WI38 (cell line): ENCODE measurements around the gene ATG7.
"Not testable (repeated sequence)": the region's sequence is repeated elsewhere in the genome, so short reads cannot be mapped to it uniquely, and the experiment has no call there.

Experiments used
- H3K4me3 ChIP-seq: 2 replicates; pipeline ENCODE4 v1.5.1; 2011; ENCODE audit warnings: low read depth, mild to moderate bottlenecking, control low read depth, low read length
- CTCF ChIP-seq: IDR thresholded peaks from 2 replicates; pipeline ENCODE4 v1.5.1; 2012; ENCODE audit warnings: low read depth, mild to moderate bottlenecking, control low read depth, low read length

The ATG7 gene

GRCh38 chr3:11521167-11521566 is 249.0 kb downstream of the ATG7 start:
- no peak for TF ChIP-seq CTCF
- H3K4me3 ChIP-seq: no peak overlapping the region

- no peak for TF ChIP-seq CTCF
- H3K4me3 ChIP-seq: no peak overlapping the region
Measured at GRCh38 chr3:11522398-11522715, 250.2 kb downstream of the ATG7 start.

GRCh38 chr3:11522953-11523571 is 250.9 kb downstream of the ATG7 start:
- no peak overlapping the region for H3K4me3 ChIP-seq
- TF ChIP-seq CTCF: no peak

- H3K4me3 ChIP-seq: no peak overlapping the region
- no peak for TF ChIP-seq CTCF
Measured at GRCh38 chr3:11523572-11524101, 251.4 kb downstream of the ATG7 start.

- H3K4me3 ChIP-seq: not testable (repeated sequence)
Measured at GRCh38 chr3:11526121-11526520, 253.9 kb downstream of the ATG7 start.

GRCh38 chr3:11529281-11529680 is 257.1 kb downstream of the ATG7 start:
- no peak overlapping the region for H3K4me3 ChIP-seq
- TF ChIP-seq CTCF: no peak

GRCh38 chr3:11530153-11530721 is 258.0 kb downstream of the ATG7 start:
- no peak overlapping the region for H3K4me3 ChIP-seq
- no peak for TF ChIP-seq CTCF

- no peak for TF ChIP-seq CTCF
- H3K4me3 ChIP-seq: no peak overlapping the region
Measured at GRCh38 chr3:11532931-11533391, 260.8 kb downstream of the ATG7 start.
